ENCODE measurements around the gene EVX2.

Gene EVX2

DNA sequence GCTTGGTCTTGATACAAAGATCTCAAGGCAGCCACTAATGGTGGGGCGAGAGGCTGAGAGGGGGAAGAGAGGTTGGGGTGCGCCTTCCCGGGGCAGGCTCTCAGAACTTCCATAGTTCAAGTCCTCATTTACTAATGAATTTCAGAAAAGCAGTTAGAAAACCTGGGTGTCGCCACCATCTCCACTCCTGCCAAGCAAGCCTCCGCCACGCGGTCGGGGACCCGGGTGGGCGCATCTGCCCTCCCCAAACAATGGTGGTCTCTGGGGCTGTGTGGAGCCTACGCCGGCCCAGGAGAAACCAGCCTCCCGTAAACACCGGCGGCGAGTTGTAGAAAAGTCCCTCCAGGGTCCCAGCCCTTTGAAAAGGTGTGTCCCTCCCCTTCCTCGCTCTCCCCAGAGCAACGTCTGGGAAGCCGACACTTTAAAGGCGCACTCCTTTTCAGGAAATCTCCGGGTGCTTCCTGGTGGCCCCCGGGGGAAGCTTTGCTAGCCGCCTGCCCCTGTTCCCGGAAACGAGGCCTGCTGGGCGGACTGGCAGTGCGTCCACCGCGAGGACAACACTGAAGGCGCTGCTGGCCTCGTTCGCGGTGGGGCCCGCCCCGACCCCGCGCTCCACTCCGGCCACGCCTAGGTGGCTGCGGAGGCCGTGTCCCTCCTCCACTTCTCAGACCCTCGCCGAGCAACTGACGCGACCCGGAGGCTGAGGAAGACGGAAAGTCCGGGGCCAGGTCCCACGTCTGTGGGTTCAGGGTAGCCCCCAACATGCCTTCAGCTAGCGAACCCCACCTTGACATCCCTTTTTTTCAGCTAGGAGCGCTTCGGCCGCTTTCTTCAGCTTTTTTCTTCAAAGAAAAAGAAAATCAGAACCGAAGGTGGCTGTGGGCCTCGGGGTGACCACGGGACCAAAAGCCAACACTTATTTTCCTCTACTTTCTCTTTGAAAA lies 16.8 kb downstream of the EVX2 start:
- no peak for DNase-seq (ENCODE audit: low read depth in 2 of 2, low spot score in 1 of 2)

GRCh38 chr2:176063958-176064357 lies 19.8 kb downstream of the EVX2 start:
- no peak for DNase-seq (ENCODE audit: low read depth in 2 of 2, low spot score in 1 of 2)

DNA sequence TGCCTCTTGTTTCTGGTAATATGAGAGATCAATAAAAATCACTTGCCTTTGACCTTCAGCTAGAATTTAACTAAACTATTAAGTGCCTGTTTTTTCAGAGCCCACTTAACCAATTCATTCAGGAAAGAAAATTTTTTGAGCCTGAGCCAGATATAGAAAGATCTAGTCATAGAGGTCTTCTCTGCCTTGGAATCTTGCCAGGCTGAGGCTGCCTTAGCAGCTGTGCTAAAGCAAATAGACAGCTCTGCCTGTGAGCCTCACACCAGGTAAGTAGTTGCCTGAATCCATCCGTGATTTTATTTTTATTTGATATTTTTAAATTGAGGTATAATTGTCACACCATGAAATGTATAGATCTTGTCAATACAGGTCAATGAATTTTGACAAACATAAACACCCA lies 27.4 kb downstream of the EVX2 start:
- no peak for DNase-seq (ENCODE audit: low read depth in 2 of 2, low spot score in 1 of 2)

DNA sequence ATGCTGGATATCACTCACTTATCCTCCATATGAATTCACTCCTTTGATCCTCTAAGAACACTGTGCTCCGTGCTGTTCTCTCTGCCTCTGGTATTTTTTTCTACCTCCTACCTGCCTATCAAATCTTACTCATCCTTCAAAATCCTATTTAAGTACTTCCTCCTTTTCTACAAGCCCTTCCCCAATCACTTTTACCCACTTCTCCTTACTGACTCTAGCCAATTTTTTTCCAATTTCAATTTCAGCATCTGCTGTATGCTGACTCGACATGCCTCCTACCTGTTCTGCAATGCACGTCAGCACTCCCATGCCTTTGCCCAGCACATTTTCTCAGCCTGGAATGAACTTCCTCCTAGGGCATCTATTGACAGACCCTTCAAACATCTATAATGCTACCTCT lies 44.4 kb downstream of the EVX2 start:
- DNase-seq (ENCODE audit: low read depth in 2 of 2, low spot score in 1 of 2) = no peak

DNA sequence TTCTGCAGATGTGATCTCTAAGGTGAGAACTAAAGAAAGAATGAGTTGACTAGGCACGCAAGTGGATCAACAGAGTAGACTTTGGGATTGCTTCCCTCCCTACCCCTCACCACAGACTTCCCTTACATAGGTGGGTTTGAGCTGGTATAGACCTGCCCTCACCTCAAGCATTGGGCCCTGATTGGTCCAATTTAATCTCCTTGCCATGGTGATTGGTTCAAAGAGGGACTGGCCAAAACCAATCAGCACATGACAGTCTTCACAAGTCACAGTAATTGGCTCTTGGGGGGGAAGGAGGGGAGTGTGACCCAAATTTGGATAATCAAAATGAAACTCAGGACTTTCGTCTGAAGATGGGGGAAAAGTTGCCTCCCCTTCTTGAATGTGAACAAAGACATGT lies 45.1 kb downstream of the EVX2 start:
- DNase-seq (ENCODE audit: low read depth in 2 of 2, low spot score in 1 of 2) = no peak

DNA sequence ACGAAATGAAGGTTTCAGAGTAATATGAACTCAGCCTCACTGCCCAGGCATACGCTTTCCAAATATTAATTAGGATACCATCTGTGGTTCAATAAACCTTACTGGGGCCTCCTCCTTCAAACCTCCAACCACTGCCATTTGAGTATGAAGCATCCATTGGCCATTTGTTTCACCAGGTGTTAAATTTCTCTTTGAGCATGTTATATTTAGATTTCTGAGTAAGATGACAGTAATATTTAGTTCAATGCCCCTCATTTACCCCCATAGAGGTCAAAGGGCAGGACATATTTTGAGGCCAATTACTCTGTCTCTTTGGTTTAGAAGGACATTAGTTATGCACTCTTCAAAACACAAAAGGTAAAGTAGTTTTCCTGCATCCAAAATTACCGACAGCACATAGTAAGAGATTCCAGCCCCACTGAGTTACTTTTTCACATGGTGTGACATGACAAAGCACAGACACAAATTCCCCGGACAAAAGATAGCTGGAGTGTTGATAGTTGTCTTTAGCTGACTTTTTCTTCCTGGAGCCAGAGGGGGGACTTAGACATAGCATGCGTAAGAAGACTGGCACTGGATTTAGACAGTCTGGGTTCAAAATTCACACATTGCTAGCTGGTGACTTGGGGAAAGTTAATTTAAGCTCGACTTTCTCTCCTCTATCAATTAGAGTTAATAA lies 48.6 kb downstream of the EVX2 start:
- DNase-seq (ENCODE audit: low read depth in 2 of 2, low spot score in 1 of 2) = no peak

GRCh38 chr2:176027806-176028205 lies 56.0 kb downstream of the EVX2 start:
- no peak for DNase-seq (ENCODE audit: low read depth in 2 of 2, low spot score in 1 of 2)

All from stimulated activated CD8-positive, alpha-beta memory T cell treated with anti-CD3 and anti-CD28 coated beads, Interleukin-4, amount 100 ng/mL, for 1 hour (primary cell).